ENCODE data around the gene F11.

Gene F11

DNA sequence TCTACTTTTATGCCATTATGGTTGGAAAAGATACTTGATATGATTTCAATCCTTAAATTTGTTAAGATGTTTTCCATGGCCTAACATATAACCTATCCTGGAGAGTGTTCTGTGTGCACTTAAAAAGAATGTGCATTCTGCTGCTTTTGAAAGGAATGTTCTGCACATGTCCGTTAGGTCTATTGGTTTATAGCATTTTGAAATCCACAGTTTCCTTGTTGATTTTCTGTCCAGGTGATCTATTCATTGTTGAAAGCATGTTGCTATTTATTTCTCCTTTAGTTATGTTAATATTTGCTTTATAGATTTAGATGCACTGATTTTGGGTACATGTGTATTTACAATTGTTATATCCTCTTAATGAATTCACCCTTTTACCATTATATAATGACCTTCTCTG, 44.4 kb upstream of the F11 start:
- DNase-seq (ENCODE audit: low read depth in 1 of 2, low spot score in 1 of 2): no peak
- TF ChIP-seq SPI1 (IDR thresholded peaks at IDR 0.05; ENCODE audit: borderline replicate concordance, low read depth): no peak
- TF ChIP-seq GABPA (IDR thresholded peaks at IDR 0.05; ENCODE audit: low read depth): no peak
- no peak for TF ChIP-seq POLR2AphosphoS5 (IDR thresholded peaks at IDR 0.05; ENCODE audit: low read depth)
- TF ChIP-seq, protein P1, sequence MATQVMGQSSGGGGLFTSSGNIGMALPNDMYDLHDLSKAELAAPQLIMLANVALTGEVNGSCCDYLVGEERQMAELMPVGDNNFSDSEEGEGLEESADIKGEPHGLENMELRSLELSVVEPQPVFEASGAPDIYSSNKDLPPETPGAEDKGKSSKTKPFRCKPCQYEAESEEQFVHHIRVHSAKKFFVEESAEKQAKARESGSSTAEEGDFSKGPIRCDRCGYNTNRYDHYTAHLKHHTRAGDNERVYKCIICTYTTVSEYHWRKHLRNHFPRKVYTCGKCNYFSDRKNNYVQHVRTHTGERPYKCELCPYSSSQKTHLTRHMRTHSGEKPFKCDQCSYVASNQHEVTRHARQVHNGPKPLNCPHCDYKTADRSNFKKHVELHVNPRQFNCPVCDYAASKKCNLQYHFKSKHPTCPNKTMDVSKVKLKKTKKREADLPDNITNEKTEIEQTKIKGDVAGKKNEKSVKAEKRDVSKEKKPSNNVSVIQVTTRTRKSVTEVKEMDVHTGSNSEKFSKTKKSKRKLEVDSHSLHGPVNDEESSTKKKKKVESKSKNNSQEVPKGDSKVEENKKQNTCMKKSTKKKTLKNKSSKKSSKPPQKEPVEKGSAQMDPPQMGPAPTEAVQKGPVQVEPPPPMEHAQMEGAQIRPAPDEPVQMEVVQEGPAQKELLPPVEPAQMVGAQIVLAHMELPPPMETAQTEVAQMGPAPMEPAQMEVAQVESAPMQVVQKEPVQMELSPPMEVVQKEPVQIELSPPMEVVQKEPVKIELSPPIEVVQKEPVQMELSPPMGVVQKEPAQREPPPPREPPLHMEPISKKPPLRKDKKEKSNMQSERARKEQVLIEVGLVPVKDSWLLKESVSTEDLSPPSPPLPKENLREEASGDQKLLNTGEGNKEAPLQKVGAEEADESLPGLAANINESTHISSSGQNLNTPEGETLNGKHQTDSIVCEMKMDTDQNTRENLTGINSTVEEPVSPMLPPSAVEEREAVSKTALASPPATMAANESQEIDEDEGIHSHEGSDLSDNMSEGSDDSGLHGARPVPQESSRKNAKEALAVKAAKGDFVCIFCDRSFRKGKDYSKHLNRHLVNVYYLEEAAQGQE (IDR thresholded peaks at IDR 0.05; ENCODE audit: insufficient replicate concordance, low read depth): no peak

DNA sequence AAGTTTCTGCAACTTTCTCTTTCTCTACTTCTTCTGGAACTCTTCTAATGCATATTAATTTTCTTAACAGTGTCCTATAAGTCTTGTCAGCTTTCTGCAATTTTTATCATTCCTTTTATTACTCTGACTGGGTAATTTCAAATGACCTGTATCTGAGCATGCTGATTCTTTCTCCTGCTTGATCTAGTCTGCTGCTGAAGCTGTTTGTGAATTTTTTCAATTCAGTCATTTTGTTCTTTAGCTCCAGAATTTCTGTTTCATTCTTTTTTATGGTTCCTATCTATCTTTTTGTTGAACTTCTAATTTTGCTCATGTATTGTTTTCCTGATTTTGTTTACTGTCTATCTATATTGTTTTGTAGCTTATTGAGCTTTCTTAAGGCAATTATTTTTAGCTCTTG, 40.1 kb upstream of the F11 start:
- H3K4me3 ChIP-seq (replicated peaks; ENCODE audit: insufficient read depth, low read length): no peak overlapping the region
- no peak overlapping the region for H3K27ac ChIP-seq (replicated peaks)
- H3K27me3 ChIP-seq (ENCODE audit: insufficient read depth, poor library complexity, severe bottlenecking): peaks cover 4% of the 10 kb centered on the region

More for the DNA sequence above, 44.4 kb upstream of the F11 start:
- no peak overlapping the region for H3K27ac ChIP-seq (replicated peaks)
- H3K4me3 ChIP-seq (replicated peaks; ENCODE audit: insufficient read depth, low read length): no peak overlapping the region
- peaks cover 4% of the 10 kb centered on the region for H3K27me3 ChIP-seq (ENCODE audit: insufficient read depth, poor library complexity, severe bottlenecking)

DNA sequence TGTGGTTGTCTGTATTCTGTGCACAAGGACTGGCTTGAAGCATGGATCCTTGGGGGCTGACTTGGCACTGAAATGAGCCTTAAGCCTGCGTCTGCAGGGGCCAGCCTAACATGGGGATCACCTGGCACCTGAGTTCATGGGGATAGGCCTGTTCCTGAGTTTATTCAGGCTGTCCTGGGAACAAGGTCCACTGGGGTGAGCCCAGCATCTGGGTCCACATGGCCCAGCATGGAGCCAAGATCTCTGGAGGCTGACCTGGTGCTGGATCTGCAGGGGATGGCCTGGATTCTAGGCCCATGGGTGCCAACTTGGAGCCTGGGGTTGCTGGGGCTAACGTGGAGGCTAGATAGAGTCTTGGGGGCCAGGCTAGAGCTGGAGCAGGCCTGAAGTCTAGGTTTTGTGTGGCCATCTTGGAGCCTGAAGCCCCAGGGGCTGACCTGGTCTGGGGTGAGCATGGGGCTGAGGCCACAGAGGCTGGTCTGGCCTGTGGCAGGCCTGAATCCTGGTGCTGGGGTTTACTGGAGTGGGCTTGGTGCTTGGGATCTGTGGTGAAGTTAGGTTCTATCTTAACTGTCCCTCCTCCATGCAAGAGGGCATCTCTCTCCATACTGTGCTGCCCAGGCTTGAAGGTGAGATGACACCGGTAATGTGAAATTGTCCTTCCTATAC, 39.3 kb upstream of the F11 start:
- Histone ChIP-seq H3K27ac (replicated peaks) (no peak overlapping the region), H3K27me3 (ENCODE audit: insufficient read depth, poor library complexity, severe bottlenecking) (no peaks in the 10 kb centered on the region), H3K4me3 (replicated peaks; ENCODE audit: insufficient read depth, low read length) (no peak overlapping the region)
- DNase-seq (ENCODE audit: low read depth in 1 of 2, low spot score in 1 of 2): no peak
- TF ChIP-seq, protein P1 (IDR thresholded peaks at IDR 0.05; ENCODE audit: insufficient replicate concordance, low read depth): no peak
- TF ChIP-seq GABPA (IDR thresholded peaks at IDR 0.05; ENCODE audit: low read depth): no peak
- no peak for TF ChIP-seq SPI1 (IDR thresholded peaks at IDR 0.05; ENCODE audit: borderline replicate concordance, low read depth)
- TF ChIP-seq, protein P2, sequence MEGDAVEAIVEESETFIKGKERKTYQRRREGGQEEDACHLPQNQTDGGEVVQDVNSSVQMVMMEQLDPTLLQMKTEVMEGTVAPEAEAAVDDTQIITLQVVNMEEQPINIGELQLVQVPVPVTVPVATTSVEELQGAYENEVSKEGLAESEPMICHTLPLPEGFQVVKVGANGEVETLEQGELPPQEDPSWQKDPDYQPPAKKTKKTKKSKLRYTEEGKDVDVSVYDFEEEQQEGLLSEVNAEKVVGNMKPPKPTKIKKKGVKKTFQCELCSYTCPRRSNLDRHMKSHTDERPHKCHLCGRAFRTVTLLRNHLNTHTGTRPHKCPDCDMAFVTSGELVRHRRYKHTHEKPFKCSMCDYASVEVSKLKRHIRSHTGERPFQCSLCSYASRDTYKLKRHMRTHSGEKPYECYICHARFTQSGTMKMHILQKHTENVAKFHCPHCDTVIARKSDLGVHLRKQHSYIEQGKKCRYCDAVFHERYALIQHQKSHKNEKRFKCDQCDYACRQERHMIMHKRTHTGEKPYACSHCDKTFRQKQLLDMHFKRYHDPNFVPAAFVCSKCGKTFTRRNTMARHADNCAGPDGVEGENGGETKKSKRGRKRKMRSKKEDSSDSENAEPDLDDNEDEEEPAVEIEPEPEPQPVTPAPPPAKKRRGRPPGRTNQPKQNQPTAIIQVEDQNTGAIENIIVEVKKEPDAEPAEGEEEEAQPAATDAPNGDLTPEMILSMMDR (IDR thresholded peaks at IDR 0.05; ENCODE audit: insufficient read depth, low read length): no peak
- TF ChIP-seq POLR2AphosphoS5 (IDR thresholded peaks at IDR 0.05; ENCODE audit: low read depth): no peak

More for the DNA sequence above, 40.1 kb upstream of the F11 start:
- TF ChIP-seq SPI1 (IDR thresholded peaks at IDR 0.05; ENCODE audit: borderline replicate concordance, low read depth): no peak
- no peak for TF ChIP-seq POLR2AphosphoS5 (IDR thresholded peaks at IDR 0.05; ENCODE audit: low read depth)
- TF ChIP-seq, protein P1 (IDR thresholded peaks at IDR 0.05; ENCODE audit: insufficient replicate concordance, low read depth): no peak
- no peak for TF ChIP-seq GABPA (IDR thresholded peaks at IDR 0.05; ENCODE audit: low read depth)
- TF ChIP-seq, protein P2 (IDR thresholded peaks at IDR 0.05; ENCODE audit: insufficient read depth, low read length): no peak
- DNase-seq (ENCODE audit: low read depth in 1 of 2, low spot score in 1 of 2): no peak

All from HL-60 (cell line).